ENCODE measurements around the gene TCF4. TPM values are rescaled to one million over a fixed set of nuclear protein-coding genes. Genes with fewer than 3 reads are reported as not detected.
A peak's percentile ranks its signal among the peaks of the same experiment; 100 is the strongest.

Gene TCF4
- total RNA-seq, 1 donor, result 84.6 TPM

DNA sequence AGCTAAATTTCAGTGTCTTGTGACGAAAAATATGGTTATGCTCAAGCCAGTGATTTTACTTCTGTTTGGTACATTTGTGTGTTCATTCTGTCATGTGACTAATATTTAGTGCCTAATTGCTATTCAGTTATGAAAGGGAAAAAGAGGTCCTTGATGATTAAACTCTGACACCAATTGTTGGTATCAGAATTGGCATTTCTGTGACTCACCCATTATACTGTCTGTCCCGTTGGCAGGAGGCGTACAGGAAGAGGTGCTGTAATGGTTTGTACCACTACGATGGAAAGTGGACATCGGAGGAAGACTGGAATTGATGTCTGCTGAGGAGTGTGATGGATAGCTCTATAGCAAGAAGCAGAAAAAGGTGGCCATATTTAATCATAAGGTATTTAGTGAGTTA, 318.4 kb downstream of the TCF4 start:
- H3K4me3 ChIP-seq (ENCODE audit: low read depth, low read length), result no peak overlapping the region
- TF ChIP-seq, protein P1, sequence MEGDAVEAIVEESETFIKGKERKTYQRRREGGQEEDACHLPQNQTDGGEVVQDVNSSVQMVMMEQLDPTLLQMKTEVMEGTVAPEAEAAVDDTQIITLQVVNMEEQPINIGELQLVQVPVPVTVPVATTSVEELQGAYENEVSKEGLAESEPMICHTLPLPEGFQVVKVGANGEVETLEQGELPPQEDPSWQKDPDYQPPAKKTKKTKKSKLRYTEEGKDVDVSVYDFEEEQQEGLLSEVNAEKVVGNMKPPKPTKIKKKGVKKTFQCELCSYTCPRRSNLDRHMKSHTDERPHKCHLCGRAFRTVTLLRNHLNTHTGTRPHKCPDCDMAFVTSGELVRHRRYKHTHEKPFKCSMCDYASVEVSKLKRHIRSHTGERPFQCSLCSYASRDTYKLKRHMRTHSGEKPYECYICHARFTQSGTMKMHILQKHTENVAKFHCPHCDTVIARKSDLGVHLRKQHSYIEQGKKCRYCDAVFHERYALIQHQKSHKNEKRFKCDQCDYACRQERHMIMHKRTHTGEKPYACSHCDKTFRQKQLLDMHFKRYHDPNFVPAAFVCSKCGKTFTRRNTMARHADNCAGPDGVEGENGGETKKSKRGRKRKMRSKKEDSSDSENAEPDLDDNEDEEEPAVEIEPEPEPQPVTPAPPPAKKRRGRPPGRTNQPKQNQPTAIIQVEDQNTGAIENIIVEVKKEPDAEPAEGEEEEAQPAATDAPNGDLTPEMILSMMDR (IDR thresholded peaks at IDR 0.05; ENCODE audit: insufficient read depth, low read depth, low read length), result no peak
- DNase-seq (ENCODE audit: low read depth), result no peak

DNA sequence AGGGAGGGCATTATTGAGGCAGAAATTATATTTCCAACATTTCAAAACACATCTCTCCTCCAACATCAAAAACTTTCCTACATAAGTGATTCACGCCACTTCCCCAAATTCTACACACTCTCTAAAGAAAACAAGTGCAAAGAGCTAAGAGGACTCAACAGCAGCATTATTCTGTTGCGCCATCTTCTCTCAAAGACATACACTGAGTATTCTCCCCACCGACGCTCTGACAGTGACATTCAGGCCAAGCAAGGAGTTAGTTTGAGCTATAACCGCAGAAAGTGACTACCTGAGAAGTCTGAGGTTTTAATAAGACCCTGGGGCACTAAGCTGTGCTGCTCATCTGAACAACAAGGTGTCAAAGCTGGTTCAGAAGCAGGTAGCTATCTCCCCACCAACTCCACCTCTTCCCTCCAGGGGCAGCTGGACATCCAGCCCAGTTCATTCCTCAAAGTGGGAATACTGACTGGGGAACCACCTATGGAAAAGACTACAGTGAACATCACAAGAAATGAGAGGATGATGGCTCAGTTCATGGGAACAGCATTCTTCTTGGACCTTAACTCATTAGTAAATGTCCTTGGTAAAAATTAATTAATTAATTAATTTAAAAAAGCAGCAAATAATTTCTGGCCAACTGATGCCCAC, 319.2 kb downstream of the TCF4 start:
- no peak for DNase-seq (ENCODE audit: low read depth)
- TF ChIP-seq, protein P1 (IDR thresholded peaks at IDR 0.05; ENCODE audit: insufficient read depth, low read depth, low read length), result no peak
- H3K4me3 ChIP-seq (ENCODE audit: low read depth, low read length), result no peak overlapping the region

DNA sequence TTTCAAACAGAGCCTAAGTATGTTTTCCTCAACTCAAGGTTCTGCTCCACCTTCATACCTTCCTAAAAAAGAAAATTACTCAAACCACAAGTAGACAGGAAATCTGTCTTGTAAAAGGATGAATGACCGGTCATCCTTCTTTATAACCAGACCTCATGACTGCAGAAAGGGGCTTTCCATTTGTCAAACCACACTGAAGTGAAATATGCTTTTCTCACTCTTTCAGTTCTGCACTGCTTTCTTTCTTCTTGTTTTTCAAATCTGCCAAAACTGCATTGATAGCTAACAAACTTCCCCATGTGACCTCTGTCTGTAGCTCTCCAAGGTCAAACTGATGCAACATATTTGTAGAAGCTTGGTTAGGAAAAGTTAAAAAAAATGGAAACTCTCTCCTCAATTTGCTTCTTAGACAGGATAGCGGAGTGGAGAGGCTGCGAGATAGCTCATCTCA, 319.8 kb downstream of the TCF4 start:
- DNase-seq (ENCODE audit: low read depth), result peak; percentile 26
- H3K4me3 ChIP-seq (ENCODE audit: low read depth, low read length), result no peak overlapping the region
- TF ChIP-seq, protein P1 (IDR thresholded peaks at IDR 0.05; ENCODE audit: insufficient read depth, low read depth, low read length), result no peak

DNA sequence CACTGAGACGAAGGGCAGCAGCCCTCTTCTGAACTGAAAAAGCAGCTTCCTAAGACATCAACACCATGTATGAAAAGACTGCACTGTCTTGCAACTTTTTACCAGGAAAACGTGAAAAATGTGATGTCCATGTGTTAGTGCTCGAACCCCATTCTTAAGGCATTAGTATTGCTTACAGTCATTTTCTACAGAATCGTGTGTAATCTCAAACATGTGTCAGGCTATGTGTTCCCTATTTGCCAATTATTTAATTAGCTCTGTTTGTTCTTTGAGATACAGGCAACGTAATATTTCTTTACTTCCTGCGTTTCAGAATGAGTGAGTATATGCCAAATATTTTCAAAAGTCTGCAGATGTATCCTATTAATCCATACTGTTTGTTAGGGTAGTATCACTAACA, 321.0 kb downstream of the TCF4 start:
- TF ChIP-seq, protein P1 (IDR thresholded peaks at IDR 0.05; ENCODE audit: insufficient read depth, low read depth, low read length), result no peak
- no peak overlapping the region for H3K4me3 ChIP-seq (ENCODE audit: low read depth, low read length)
- DNase-seq (ENCODE audit: low read depth), result no peak

DNA sequence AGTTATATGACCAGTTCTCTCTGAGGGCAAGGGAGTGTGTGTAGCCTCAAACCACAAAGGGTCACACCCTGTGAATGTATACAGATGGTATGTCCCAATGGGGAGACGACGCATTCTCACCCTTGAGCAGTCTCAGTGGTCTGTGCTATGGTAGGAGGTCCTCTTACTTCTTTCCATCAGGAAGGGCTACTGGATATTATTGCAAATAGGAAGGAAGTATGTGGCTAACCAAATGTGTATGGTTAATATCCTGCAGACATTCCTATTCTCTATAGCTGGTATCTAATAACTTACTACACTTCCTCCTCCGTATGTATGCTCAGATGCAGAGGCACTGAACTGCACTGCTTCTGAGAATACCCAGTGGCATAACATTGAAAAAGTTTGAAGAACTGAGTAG, 322.0 kb downstream of the TCF4 start:
- no peak overlapping the region for H3K4me3 ChIP-seq (ENCODE audit: low read depth, low read length)
- peak; percentile 73 for DNase-seq (ENCODE audit: low read depth)
- TF ChIP-seq, protein P1 (IDR thresholded peaks at IDR 0.05; ENCODE audit: insufficient read depth, low read depth, low read length), result no peak

DNA sequence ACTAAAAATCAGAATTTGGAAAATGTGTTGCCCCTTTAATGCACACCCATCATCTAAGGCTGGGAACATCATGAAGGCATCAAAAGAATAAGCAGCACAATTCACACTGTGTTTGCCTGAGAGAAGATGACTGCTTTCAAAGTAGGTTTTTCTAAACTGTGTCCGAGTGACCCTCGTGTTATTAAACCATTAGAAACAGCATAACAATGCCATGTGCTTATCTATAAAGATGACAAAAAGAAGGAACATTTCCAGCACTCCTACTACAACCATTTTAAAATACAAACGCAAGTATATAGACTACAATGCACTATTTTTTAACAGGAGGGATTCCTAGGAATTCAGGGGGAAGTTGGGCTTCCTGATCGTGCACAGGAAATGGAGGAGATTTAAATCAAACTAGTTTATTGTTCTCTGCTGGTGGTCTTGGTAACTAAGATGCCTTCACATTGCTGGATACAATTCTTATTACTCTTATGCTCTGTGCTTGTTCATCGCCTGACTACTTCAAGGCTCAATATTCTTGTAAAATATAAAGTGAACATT, 322.8 kb downstream of the TCF4 start:
- H3K4me3 ChIP-seq (ENCODE audit: low read depth, low read length), result no peak overlapping the region
- DNase-seq (ENCODE audit: low read depth), result no peak
- TF ChIP-seq, protein P1 (IDR thresholded peaks at IDR 0.05; ENCODE audit: insufficient read depth, low read depth, low read length), result no peak

DNA sequence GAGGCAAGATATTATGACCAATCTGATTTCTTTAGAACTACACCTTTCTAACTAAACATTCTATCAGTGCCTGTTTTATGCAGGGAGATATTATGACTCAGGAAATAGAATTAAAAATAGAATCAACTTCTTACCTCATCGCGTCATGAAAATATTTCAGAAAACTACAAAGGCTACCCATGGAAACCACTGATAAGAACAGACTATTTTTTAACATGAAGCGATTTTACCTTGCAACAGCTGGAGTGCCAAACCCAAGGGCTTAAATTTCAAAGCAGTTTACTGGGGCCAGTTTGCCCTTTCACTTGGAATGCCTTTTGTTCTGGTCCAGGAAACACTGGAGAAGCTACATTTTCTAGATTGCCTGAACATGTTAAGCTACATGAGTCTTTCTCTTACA, 323.9 kb downstream of the TCF4 start:
- no peak for DNase-seq (ENCODE audit: low read depth)
- H3K4me3 ChIP-seq (ENCODE audit: low read depth, low read length), result no peak overlapping the region
- TF ChIP-seq, protein P1 (IDR thresholded peaks at IDR 0.05; ENCODE audit: insufficient read depth, low read depth, low read length), result no peak
